Hindlimb muscle (tissue), 1 donor: Measurements from ENCODE around the gene JAK1. TPM values are rescaled to one million over a fixed set of nuclear protein-coding genes. Genes with fewer than 3 reads are reported as not detected.

ENCODE experiments used
- DNase-seq: peaks from one replicate; pipeline ENCODE4 v3.0.0-alpha.2; 2013
- polyA plus RNA-seq: library from polyadenylated mRNA; unstranded; fragments of 120-200 nt; gene quantifications from one replicate; pipeline ENCODE4 v1.2.1, GENCODE V29; 2013; ENCODE audit not compliant: insufficient read length

JAK1 gene
- polyA plus RNA-seq, 1 donor, result 63.3 TPM

GRCh38 chr1:64857347-64857746, 109.0 kb downstream of the JAK1 start:
- DNase-seq, result no peak

GRCh38 chr1:64856553-64856952, 109.8 kb downstream of the JAK1 start:
- DNase-seq, result no peak

GRCh38 chr1:64855557-64855956, 110.8 kb downstream of the JAK1 start:
- DNase-seq, result no peak

GRCh38 chr1:64854674-64855073, 111.7 kb downstream of the JAK1 start:
- DNase-seq, result no peak

GRCh38 chr1:64851664-64852063, 114.7 kb downstream of the JAK1 start:
- DNase-seq, result no peak

- no peak for DNase-seq
Observed at GRCh38 chr1:64850846-64851245, 115.5 kb downstream of the JAK1 start.

- DNase-seq, result no peak
Observed at GRCh38 chr1:64849942-64850341, 116.4 kb downstream of the JAK1 start.

GRCh38 chr1:64848803-64849202, 117.5 kb downstream of the JAK1 start:
- no peak for DNase-seq

- DNase-seq, result no peak
Observed at GRCh38 chr1:64848136-64848535, 118.2 kb downstream of the JAK1 start.

- DNase-seq, result no peak
Observed at GRCh38 chr1:64847666-64848065, 118.7 kb downstream of the JAK1 start.

- DNase-seq, result no peak
Observed at GRCh38 chr1:64846573-64847430, 119.5 kb downstream of the JAK1 start.

GRCh38 chr1:64845831-64846425, 120.4 kb downstream of the JAK1 start:
- DNase-seq, result no peak

- DNase-seq, result no peak
Observed at GRCh38 chr1:64844609-64845008, 121.7 kb downstream of the JAK1 start.

GRCh38 chr1:64844175-64844574, 122.2 kb downstream of the JAK1 start:
- DNase-seq, result no peak

GRCh38 chr1:64843675-64844074, 122.7 kb downstream of the JAK1 start:
- no peak for DNase-seq

GRCh38 chr1:64842224-64842623, 124.1 kb downstream of the JAK1 start:
- no peak for DNase-seq

GRCh38 chr1:64841330-64842065, 124.9 kb downstream of the JAK1 start:
- DNase-seq, result no peak

- DNase-seq, result no peak
Observed at GRCh38 chr1:64839732-64840405, 126.5 kb downstream of the JAK1 start.

GRCh38 chr1:64839261-64839660, 127.1 kb downstream of the JAK1 start:
- no peak for DNase-seq

GRCh38 chr1:64838486-64838885, 127.9 kb downstream of the JAK1 start:
- DNase-seq, result no peak

- no peak for DNase-seq
Observed at GRCh38 chr1:64836802-64837201, 129.5 kb downstream of the JAK1 start.

GRCh38 chr1:64834734-64835133, 131.6 kb downstream of the JAK1 start:
- no peak for DNase-seq
